HepG2 (cell line): ENCODE data around the gene CIROP. TPM values are rescaled to one million over a fixed set of nuclear protein-coding genes. Genes with fewer than 3 reads are reported as not detected.

Experiments
- ARNT ChIP-seq: fragments of 450-650 bp; IDR thresholded peaks from 2 replicates; pipeline ENCODE4 v1.6.1; 2017
- BCLAF1 ChIP-seq: fragments of 450-650 bp; IDR thresholded peaks from 2 replicates; pipeline ENCODE4 v1.6.1; 2017; ENCODE audit warnings: mild to moderate bottlenecking
- DPF2 ChIP-seq: sonication (generic); formaldehyde crosslinking; IDR thresholded peaks from 2 replicates; pipeline ENCODE4 v1.4.0; 2020; ENCODE audit warnings: mild to moderate bottlenecking, low read depth, missing genetic modification reagents, borderline replicate concordance
- DZIP1 ChIP-seq: sonication (generic); formaldehyde crosslinking; IDR thresholded peaks from 2 replicates; pipeline ENCODE4 v1.5.0; 2020; ENCODE audit warnings: mild to moderate bottlenecking, missing genetic modification reagents
- GATAD2A ChIP-seq: IDR thresholded peaks from 2 replicates; pipeline ENCODE4 v1.6.1; 2016
- HDAC6 ChIP-seq: fragments of 200-600 bp; sonication (generic); IDR thresholded peaks from 2 replicates; pipeline ENCODE4 v1.7.0; 2017; ENCODE audit warnings: mild to moderate bottlenecking, antibody characterized with exemption, low read length, low read depth
- KLF15 ChIP-seq: sonication (generic); formaldehyde crosslinking; IDR thresholded peaks from 2 replicates; pipeline ENCODE4 v1.8.1; 2023; ENCODE audit warnings: borderline replicate concordance, mild to moderate bottlenecking, inconsistent platforms, missing genetic modification reagents, mixed read lengths
- SALL2 ChIP-seq: sonication (generic); formaldehyde crosslinking; IDR thresholded peaks from 2 replicates; pipeline ENCODE4 v1.8.1; 2023; ENCODE audit warnings: mild to moderate bottlenecking, missing genetic modification reagents, inconsistent platforms
- TAF15 ChIP-seq: fragments of 200-400 bp; formaldehyde crosslinking; IDR thresholded peaks from one replicate; pipeline ENCODE4 v1.6.1; 2018; ENCODE audit warnings: mild to moderate bottlenecking, low read depth, low read length; ENCODE audit not compliant: poor library complexity, severe bottlenecking
- TRIM22 ChIP-seq: fragments of 450-650 bp; IDR thresholded peaks from 2 replicates; pipeline ENCODE4 v1.6.1; 2017
- YEATS2 ChIP-seq: sonication (generic); formaldehyde crosslinking; IDR thresholded peaks from 2 replicates; pipeline ENCODE4 v1.4.0; 2020; ENCODE audit warnings: missing genetic modification reagents, borderline replicate concordance
- ZBTB20 ChIP-seq: sonication (generic); formaldehyde crosslinking; IDR thresholded peaks from 2 replicates; pipeline ENCODE4 v1.8.1; 2023; ENCODE audit warnings: missing genetic modification reagents, low read depth, mild to moderate bottlenecking, borderline replicate concordance
- ZBTB44 ChIP-seq: sonication (generic); formaldehyde crosslinking; IDR thresholded peaks from 2 replicates; pipeline ENCODE4 v1.4.0; 2020; ENCODE audit warnings: missing genetic modification reagents
- ZFP36L1 ChIP-seq: sonication (generic); formaldehyde crosslinking; IDR thresholded peaks from 2 replicates; pipeline ENCODE4 v1.8.0; 2022; ENCODE audit warnings: mild to moderate bottlenecking, missing genetic modification reagents, moderate library complexity
- ZNF468 ChIP-seq: sonication (generic); formaldehyde crosslinking; IDR thresholded peaks from 2 replicates; pipeline ENCODE4 v1.8.0; 2022; ENCODE audit warnings: mild to moderate bottlenecking, moderate library complexity, missing genetic modification reagents
- ZNF556 ChIP-seq: sonication (generic); formaldehyde crosslinking; IDR thresholded peaks from 2 replicates; pipeline ENCODE4 v1.4.0; 2020; ENCODE audit warnings: mild to moderate bottlenecking, missing genetic modification reagents, borderline replicate concordance
- ZNF564 ChIP-seq: sonication (generic); formaldehyde crosslinking; IDR thresholded peaks from 2 replicates; pipeline ENCODE4 v1.8.1; 2023; ENCODE audit warnings: mild to moderate bottlenecking, missing genetic modification reagents
- ZNF652 ChIP-seq: IDR thresholded peaks from 2 replicates; pipeline ENCODE4 v1.6.1; 2016; ENCODE audit warnings: low read depth, borderline replicate concordance
- ZNF841 ChIP-seq: sonication (generic); formaldehyde crosslinking; IDR thresholded peaks from 2 replicates; pipeline ENCODE4 v1.8.1; 2023; ENCODE audit warnings: missing genetic modification reagents, borderline replicate concordance
- ZNF883 ChIP-seq: sonication (generic); formaldehyde crosslinking; IDR thresholded peaks from 2 replicates; pipeline ENCODE4 v1.5.1; 2020; ENCODE audit warnings: mild to moderate bottlenecking, missing genetic modification reagents; ENCODE audit errors: not compliant biosample characterization
- polyA plus RNA-seq, 8 experiments: library from polyadenylated mRNA; depleted of rRNA in 3 of 8; stranded (reverse) in 7 of 8; unstranded in 1 of 8; fragments of >200 nt; fragmentation: Illumina TruSeq in 4 of 8; extraction: Trizol in 4 of 8; gene quantifications; 2 replicates each; pipeline versions ENCODE4 v1.2.1 to v1.2.3, GENCODE V29; 2011 to 2016; ENCODE audit warnings: low read depth in 4 of 8, missing spikeins in 1 of 8, mixed read lengths in 1 of 8; ENCODE audit not compliant: insufficient read depth in 1 of 8
- total RNA-seq, 5 experiments: library from RNA; depleted of rRNA; stranded (reverse); fragments of >200 nt; fragmentation: Illumina TruSeq; extraction: Trizol; gene quantifications; 2 replicates each; pipeline ENCODE4 v1.2.3, GENCODE V29; 2016; ENCODE audit warnings: low read depth in 1 of 5

CIROP gene
- total and polyA plus RNA-seq, 2 of the 13 experiments (the other 11 are each of a cell fraction or from before 2014, with no cell fraction given): 0.07 TPM; not detected in 1

GRCh38 chr14:23095196-23096108 lies 9.3 kb downstream of the CIROP start, which contains the start of gene C14orf119 (continued):
- TF ChIP-seq ZBTB44 (CRISPR knock-in tag) (no peak), DZIP1 (CRISPR knock-in tag) (no peak), ARNT (no peak), YEATS2 (CRISPR knock-in tag) (peak; percentile 98), ZNF652 (CRISPR knock-in tag) (no peak), DPF2 (CRISPR knock-in tag) (no peak), SALL2 (CRISPR knock-in tag) (no peak), ZNF556 (CRISPR knock-in tag) (peak; percentile 24; the same call in 1 of the 2 replicates), TAF15 (no peak), ZNF841 (CRISPR knock-in tag) (no peak), BCLAF1 (no peak), TRIM22 (no peak), ZNF468 (no peak), ZNF564 (no peak; the same call in 1 of the 2 replicates), GATAD2A (CRISPR knock-in tag) (peak; percentile 52; the same call in 1 of the 2 replicates), HDAC6 (no peak), ZBTB20 (CRISPR knock-in tag) (peak; percentile 15; the same call in 1 of the 2 replicates), KLF15 (0 out of 2 replicates have a peak, but pooled peaks have one; percentile 59), ZNF883 (CRISPR knock-in tag) (peak; percentile 43), ZFP36L1 (CRISPR knock-in tag) (no peak; the same call in 1 of the 2 replicates)
